Measurements from ENCODE around the gene CLECL1. TPM values are rescaled to one million over a fixed set of nuclear protein-coding genes. Genes with fewer than 3 reads are reported as not detected.

Gene CLECL1
- total and polyA plus RNA-seq, 4 donors = 0.17 to 0.42 (median 0.35) TPM

DNA sequence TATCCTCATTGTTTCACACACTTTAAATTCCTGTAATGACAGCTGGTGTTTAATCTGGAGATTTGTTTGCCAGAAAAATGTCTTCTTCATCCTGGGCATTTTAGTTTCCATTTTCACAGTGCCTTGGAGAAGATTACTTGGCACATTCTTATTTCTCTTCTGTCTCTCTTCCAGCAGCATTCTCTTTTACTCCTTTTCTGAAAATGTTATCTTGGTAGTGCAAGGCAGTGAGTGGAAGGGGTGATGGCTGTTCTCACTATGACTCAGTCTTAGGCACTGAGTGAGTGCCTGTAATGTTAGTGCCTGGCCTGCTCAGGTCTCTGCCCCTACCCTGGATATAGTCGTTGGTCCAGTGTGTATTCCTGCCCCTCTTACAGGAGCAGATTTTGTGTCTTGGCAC is 13.1 kb downstream of the CLECL1 start:
- TF ChIP-seq YY1 (IDR thresholded peaks at IDR 0.05) (no peak), JUND (IDR thresholded peaks at IDR 0.05) (no peak), TAF1 (conservative IDR thresholded peaks at IDR 0.05) (no peak), RAD21 (IDR thresholded peaks at IDR 0.05) (no peak), GABPA (IDR thresholded peaks at IDR 0.05 in 1 of 2, conservative IDR thresholded peaks at IDR 0.05 in 1 of 2) (no peak), FOXA2 (IDR thresholded peaks at IDR 0.05) (no peak), RXRA (IDR thresholded peaks at IDR 0.05) (no peak), SP1 (IDR thresholded peaks at IDR 0.05) (no peak), HNF4A (conservative IDR thresholded peaks at IDR 0.05) (no peak), NR2F2 (IDR thresholded peaks at IDR 0.05) (no peak)
- TF ChIP-seq, protein P1, sequence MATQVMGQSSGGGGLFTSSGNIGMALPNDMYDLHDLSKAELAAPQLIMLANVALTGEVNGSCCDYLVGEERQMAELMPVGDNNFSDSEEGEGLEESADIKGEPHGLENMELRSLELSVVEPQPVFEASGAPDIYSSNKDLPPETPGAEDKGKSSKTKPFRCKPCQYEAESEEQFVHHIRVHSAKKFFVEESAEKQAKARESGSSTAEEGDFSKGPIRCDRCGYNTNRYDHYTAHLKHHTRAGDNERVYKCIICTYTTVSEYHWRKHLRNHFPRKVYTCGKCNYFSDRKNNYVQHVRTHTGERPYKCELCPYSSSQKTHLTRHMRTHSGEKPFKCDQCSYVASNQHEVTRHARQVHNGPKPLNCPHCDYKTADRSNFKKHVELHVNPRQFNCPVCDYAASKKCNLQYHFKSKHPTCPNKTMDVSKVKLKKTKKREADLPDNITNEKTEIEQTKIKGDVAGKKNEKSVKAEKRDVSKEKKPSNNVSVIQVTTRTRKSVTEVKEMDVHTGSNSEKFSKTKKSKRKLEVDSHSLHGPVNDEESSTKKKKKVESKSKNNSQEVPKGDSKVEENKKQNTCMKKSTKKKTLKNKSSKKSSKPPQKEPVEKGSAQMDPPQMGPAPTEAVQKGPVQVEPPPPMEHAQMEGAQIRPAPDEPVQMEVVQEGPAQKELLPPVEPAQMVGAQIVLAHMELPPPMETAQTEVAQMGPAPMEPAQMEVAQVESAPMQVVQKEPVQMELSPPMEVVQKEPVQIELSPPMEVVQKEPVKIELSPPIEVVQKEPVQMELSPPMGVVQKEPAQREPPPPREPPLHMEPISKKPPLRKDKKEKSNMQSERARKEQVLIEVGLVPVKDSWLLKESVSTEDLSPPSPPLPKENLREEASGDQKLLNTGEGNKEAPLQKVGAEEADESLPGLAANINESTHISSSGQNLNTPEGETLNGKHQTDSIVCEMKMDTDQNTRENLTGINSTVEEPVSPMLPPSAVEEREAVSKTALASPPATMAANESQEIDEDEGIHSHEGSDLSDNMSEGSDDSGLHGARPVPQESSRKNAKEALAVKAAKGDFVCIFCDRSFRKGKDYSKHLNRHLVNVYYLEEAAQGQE (IDR thresholded peaks at IDR 0.05) = no peak
- TF ChIP-seq, protein P2, sequence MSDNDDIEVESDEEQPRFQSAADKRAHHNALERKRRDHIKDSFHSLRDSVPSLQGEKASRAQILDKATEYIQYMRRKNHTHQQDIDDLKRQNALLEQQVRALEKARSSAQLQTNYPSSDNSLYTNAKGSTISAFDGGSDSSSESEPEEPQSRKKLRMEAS (IDR thresholded peaks at IDR 0.05) = no peak
- TF ChIP-seq, protein P3, sequence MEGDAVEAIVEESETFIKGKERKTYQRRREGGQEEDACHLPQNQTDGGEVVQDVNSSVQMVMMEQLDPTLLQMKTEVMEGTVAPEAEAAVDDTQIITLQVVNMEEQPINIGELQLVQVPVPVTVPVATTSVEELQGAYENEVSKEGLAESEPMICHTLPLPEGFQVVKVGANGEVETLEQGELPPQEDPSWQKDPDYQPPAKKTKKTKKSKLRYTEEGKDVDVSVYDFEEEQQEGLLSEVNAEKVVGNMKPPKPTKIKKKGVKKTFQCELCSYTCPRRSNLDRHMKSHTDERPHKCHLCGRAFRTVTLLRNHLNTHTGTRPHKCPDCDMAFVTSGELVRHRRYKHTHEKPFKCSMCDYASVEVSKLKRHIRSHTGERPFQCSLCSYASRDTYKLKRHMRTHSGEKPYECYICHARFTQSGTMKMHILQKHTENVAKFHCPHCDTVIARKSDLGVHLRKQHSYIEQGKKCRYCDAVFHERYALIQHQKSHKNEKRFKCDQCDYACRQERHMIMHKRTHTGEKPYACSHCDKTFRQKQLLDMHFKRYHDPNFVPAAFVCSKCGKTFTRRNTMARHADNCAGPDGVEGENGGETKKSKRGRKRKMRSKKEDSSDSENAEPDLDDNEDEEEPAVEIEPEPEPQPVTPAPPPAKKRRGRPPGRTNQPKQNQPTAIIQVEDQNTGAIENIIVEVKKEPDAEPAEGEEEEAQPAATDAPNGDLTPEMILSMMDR (IDR thresholded peaks at IDR 0.05; ENCODE audit: low read depth, low read length, missing input control) = no peak
- H3K27me3 ChIP-seq (ENCODE audit: control insufficient read depth in 4 of 4, insufficient read depth in 4 of 4, low read length in 3 of 4) = peaks cover 0 to 5% (median under 1%) of the 10 kb centered on the region in 4 donors
- H3K36me3 ChIP-seq (ENCODE audit: control insufficient read depth in 4 of 4, insufficient read depth in 3 of 4, low read depth in 1 of 4, low read length in 3 of 4) = no peaks in the 10 kb centered on the region
- DNase-seq (ENCODE audit: low spot score) = no peak
- H3K9me3 ChIP-seq (ENCODE audit: control insufficient read depth in 4 of 4, low read length in 3 of 4) = no peaks in the 10 kb centered on the region
- no peak overlapping the region for H3K4me3 ChIP-seq (ENCODE audit: low read depth in 1 of 3, low read length in 3 of 3)
- H3K4me1 ChIP-seq (ENCODE audit: control insufficient read depth in 4 of 4, insufficient read depth in 4 of 4, low read length in 3 of 4) = no peaks in the 10 kb centered on the region
- 80% methylated on average over 1 of the region's 1 CpG for WGBS
- no peak overlapping the region for H3K9ac ChIP-seq (ENCODE audit: low read depth in 1 of 2, low read length in 2 of 2)
- H3K27ac ChIP-seq (ENCODE audit: low read depth in 1 of 2, low read length in 2 of 2) = no peak overlapping the region

DNA sequence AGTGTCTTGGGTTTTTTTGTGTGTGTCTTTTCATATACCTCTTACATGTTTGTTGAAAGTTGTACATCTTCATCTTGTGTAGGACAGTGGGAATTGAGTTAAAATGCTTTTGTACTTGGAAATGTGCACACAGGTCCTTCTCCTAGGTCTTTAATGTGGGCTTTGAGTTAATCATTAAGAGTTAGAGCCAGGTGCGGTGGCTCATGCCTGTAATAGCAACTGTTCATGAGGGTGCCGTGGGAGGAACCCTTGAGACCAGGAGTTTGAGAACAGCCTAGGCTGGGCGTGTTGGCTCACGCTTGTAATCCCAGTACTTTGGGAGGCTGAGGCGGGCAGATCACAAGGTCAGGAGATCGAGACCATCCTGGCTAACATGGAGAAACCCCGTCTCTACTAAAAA is 13.9 kb downstream of the CLECL1 start:
- no peaks in the 10 kb centered on the region for H3K4me1 ChIP-seq (ENCODE audit: control insufficient read depth in 4 of 4, insufficient read depth in 4 of 4, low read length in 3 of 4)
- TF ChIP-seq RXRA (IDR thresholded peaks at IDR 0.05) = no peak
- no peak for TF ChIP-seq JUND (IDR thresholded peaks at IDR 0.05)
- TF ChIP-seq, protein P4, sequence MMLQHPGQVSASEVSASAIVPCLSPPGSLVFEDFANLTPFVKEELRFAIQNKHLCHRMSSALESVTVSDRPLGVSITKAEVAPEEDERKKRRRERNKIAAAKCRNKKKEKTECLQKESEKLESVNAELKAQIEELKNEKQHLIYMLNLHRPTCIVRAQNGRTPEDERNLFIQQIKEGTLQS (IDR thresholded peaks at IDR 0.05) = no peak
- TF ChIP-seq YY1 (IDR thresholded peaks at IDR 0.05) = no peak
- TF ChIP-seq, protein P2 (IDR thresholded peaks at IDR 0.05) = no peak
- TF ChIP-seq, protein P5, sequence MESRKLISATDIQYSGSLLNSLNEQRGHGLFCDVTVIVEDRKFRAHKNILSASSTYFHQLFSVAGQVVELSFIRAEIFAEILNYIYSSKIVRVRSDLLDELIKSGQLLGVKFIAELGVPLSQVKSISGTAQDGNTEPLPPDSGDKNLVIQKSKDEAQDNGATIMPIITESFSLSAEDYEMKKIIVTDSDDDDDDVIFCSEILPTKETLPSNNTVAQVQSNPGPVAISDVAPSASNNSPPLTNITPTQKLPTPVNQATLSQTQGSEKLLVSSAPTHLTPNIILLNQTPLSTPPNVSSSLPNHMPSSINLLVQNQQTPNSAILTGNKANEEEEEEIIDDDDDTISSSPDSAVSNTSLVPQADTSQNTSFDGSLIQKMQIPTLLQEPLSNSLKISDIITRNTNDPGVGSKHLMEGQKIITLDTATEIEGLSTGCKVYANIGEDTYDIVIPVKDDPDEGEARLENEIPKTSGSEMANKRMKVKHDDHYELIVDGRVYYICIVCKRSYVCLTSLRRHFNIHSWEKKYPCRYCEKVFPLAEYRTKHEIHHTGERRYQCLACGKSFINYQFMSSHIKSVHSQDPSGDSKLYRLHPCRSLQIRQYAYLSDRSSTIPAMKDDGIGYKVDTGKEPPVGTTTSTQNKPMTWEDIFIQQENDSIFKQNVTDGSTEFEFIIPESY (IDR thresholded peaks at IDR 0.05) = no peak
- DNase-seq (ENCODE audit: low spot score) = no peak
- 67% methylated on average over 7 of the region's 7 CpGs for whole genome bisulfite sequencing
- no peak overlapping the region for H3K9ac ChIP-seq (ENCODE audit: low read depth in 1 of 2, low read length in 2 of 2)
- H3K36me3 ChIP-seq (ENCODE audit: control insufficient read depth in 4 of 4, insufficient read depth in 3 of 4, low read depth in 1 of 4, low read length in 3 of 4) = no peaks in the 10 kb centered on the region
- no peaks in the 10 kb centered on the region for H3K9me3 ChIP-seq (ENCODE audit: control insufficient read depth in 4 of 4, low read length in 3 of 4)
- no peak overlapping the region for H3K27ac ChIP-seq (ENCODE audit: low read depth in 1 of 2, low read length in 2 of 2)
- H3K4me3 ChIP-seq (ENCODE audit: low read depth in 1 of 3, low read length in 3 of 3) = no peak overlapping the region
- peaks cover 0 to 5% (median under 1%) of the 10 kb centered on the region in 4 donors for H3K27me3 ChIP-seq (ENCODE audit: control insufficient read depth in 4 of 4, insufficient read depth in 4 of 4, low read length in 3 of 4)

Measured in liver (tissue), 9 donors.